ENCODE results near the gene SIVA1.

The SIVA1 gene

GRCh38 chr14:104771918-104772706 lies 19.2 kb downstream of the SIVA1 start:
- no peak for DNase-seq (ENCODE audit: low read depth)

GRCh38 chr14:104772707-104773504 lies 20.0 kb downstream of the SIVA1 start:
- no peak for DNase-seq (ENCODE audit: low read depth)

DNA sequence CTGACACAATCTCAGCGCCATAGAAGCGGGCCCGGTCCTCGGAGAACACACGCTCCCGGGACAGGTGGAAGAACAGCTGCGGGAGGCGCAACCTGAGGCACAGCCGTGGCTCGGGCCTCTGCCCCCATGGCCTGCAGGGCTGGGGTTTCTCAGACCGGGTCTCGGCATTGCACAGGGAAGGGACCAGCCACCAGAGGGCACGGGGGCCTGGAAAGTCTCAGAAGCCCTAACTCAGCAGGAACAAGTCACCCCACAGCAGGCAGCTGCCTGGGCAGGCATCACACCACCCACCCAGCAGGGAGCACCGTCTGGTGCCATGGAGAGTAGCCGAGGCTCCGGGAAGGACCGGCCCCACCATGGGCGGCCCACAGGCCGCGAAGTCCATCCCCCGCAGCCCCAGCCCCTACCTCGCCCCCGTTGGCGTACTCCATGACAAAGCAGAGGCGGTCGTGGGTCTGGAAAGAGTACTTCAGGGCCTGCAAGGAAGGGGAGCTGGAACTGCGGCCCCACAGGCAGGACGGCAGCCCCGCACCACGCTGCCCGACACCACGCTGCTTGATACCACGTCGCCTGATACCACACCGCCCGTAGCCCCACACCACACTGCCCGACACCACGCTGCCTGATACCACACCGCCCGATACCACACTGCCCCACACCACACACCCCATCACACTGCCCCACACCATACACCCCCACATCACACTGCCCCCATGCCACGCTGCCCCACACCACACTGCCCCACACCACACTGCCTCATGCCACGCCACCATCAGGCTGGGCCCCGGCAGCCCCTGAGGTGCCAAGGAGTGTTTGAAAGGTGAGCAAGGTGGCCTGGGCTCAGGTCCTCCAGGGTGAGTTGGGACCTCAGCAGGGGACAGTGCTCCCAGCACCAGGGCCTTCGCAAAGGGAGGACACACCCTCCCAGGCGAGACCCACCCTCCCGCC lies 20.8 kb downstream of the SIVA1 start:
- no peak for DNase-seq (ENCODE audit: low read depth)

GRCh38 chr14:104774453-104775072 lies 21.6 kb downstream of the SIVA1 start:
- no peak for DNase-seq (ENCODE audit: low read depth)

- no peak for DNase-seq (ENCODE audit: low read depth)
Measured at GRCh38 chr14:104775073-104775489, 22.1 kb downstream of the SIVA1 start.

DNA sequence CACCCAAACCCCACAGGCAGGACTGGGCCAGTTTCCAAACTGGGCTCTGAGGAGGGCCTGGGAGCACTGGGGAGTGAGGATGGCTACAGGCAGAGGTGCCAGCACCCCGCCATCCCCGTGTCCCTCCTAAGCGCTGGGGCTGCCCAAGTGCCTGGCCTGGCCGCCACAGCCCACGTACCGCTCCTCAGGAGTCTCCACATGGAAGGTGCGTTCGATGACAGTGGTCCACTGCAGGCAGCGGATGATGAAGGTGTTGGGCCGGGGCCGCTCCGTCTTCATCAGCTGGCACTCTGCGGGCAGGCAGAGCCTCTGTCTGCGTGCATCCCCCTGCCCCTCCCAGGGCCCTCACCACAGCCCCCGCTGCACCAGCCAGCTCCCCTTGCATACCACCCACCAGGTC lies 23.5 kb downstream of the SIVA1 start:
- DNase-seq (ENCODE audit: low read depth): no peak

GRCh38 chr14:104776961-104777807 lies 24.2 kb downstream of the SIVA1 start:
- DNase-seq (ENCODE audit: low read depth): no peak

DNA sequence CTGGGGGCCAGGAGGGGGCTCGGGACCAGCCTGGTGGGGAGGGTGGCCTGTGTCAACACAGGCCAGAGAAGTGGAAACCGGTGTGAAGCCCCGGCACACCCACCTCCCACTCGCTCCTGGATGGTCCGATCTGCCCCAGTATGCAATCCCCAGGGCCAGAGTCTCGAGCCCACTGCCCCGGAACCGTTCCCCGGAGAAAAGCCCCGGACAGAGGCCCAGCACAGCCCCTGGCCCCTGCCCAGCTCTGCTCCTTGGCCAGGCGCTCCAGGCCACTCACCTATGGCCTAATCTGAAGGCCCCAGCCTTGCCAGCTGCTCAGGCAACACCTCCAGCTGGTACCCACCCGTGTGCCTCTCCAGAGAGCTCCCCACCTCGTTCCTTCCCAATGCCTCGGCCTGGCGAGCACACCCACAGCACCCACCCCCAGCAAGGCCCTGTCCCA lies 24.9 kb downstream of the SIVA1 start:
- DNase-seq (ENCODE audit: low read depth): no peak

DNA sequence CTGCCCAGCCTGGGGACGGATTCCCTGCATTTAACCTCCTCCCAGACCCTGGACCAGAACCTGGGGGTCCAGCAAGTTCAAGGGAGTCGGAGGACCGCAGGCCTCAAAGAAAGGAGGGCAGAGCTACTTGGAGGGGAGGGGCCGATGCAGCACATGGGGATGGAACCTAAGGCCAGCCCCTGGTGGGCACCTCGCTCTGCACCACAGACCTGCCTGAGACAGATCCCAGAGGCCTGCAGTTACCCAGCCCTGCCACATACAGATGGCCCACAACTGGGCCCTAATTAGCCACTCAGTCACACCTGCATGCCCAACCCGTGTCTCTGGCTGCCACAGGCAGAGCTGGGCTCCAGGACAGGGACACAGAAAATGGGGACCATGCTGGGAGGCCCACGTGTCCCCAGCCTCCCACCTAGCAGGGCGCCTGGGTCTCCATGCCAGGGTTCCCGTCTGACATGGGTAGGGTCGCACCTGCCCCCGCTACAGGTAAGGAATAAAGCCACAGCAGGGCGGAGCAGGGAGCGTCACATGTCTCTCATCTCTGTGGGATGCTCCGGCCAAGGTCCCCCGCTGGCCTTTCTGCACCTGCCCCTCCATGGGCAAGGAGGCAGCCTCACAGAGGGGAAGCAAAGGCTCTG lies 25.9 kb downstream of the SIVA1 start:
- no peak for DNase-seq (ENCODE audit: low read depth)

GRCh38 chr14:104779776-104780512 lies 27.0 kb downstream of the SIVA1 start:
- no peak for DNase-seq (ENCODE audit: low read depth)

DNA sequence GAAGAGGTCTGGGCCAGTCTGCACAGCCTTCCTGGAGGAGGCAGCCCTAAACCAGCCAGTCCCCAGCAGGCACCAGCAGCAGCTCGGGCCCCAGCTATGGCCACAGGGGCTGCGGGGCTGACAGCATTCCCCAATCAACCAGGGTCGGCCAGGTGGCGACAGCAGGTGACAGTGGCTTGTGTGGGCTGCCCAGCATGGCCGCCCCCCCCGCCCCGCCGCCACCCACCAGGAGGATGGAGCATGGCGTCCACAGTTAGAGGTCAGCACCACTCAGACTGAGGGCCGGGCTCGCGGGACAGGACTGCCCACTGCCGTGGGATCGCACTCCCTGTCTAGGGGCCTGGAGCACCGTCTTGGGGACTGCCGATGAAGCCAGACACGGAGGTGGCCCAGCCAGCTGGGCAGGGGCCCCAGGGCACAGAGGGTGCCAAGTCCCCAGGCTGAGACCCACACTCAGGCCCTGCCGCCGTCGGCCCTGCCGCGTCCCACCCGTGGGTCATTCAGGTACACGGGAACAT lies 27.6 kb downstream of the SIVA1 start:
- DNase-seq (ENCODE audit: low read depth): no peak

DNA sequence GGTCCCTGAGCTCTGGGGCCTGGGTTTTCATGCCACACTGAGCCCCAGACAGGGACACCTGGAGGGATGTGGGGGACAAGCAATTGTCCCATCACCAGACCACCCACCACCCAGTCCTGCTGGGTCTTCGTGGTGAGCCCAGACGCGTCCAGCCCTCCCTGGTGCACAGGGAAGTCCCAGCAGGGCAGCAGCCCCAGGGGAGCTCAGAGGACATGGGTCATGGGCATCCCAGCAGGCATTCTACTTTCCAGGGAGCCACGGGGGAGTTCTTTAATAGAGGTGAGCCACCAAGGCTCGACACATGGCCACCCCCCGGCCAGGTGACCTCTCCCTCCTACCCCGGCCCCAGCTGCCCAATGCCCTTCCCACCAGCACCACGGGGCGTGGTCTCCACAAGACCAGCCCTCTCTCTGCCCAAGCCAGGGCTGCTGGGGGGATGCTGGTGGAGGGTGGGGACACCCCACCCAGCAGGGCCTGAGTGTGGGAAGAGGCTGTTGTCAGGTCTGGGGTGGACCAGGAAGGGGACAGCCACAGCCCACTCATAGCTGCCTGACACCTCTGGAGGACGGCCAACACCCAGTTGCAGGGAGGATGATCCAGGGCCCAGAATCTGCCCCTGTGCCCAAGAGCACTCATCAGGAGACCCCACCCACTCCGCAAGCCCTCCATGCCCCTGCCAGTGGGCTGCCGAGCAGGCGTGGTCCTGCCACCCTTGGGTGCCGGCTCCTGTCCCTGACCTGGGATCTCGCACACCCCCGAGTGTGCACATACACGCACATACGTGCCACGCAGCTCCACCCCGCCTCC lies 28.5 kb downstream of the SIVA1 start:
- no peak for DNase-seq (ENCODE audit: low read depth)

DNA sequence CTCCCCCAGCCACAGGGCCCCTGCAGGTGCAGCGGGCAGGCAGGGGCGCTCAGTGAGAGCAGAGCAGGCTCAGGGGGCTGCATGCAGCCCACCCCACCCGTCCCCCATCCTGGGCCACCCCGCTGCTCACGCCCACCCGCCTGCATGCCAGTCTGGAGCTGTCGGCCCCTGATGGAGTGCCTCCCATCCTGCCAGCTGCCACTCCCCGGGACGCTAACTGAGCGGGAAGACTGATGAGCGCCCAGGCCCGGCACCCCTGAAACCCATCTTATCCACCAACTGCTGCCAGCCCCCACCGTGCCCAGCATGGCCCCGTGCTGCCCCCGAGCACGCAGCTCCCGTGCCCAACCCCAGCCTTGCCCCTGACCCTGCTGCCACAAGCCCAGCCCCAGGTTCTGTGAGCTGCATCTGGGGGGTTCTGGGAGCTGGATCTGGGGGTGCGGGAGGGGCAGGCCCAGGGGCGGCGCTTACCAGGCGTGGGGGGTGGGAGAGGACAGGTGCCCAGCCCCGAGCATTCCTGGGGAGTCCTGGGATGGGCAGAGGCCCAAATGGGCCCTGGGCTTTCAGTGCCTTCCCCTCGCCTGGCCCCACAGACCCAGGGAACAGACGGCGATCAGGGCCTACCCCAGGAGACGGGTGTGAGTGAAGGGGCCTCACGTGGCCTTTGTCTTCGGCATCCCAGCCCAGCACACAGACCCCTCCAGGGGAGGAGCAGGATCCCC lies 29.3 kb downstream of the SIVA1 start:
- DNase-seq (ENCODE audit: low read depth): no peak

DNA sequence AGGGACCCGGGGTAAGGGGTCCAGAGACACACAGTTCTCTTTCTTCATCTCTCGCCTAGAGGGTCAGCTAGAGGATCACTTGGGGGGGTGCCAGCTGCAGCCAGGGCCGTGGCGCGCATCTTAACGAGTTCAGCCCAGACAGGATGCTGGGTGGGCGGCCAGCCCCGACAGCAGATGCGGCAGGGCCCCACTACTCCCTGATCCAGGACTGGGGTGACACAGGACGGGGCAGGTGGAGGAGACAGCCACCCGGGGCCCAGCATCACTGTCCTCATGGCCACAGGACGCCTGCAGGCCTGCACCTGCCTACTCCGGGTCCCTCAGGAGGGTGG lies 29.8 kb downstream of the SIVA1 start:
- DNase-seq (ENCODE audit: low read depth): no peak

GRCh38 chr14:104783484-104784217 lies 30.7 kb downstream of the SIVA1 start:
- no peak for DNase-seq (ENCODE audit: low read depth)

DNA sequence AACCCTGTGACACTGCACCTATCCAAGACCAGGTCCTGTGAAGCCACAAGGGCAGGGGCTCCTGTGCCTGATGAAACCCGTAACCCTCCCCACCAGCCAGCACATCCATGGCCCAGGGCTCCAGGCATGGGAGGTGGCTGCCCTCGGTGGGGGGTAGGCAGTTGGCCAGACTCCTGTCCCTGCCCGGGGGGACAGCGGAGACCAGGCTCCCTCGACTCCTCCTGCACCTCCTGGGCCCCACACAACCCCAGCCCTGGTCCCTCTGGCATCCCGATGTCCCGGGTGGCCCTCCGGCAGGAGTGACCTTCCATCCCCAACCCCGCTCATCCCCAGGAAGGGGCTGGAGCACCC lies 31.2 kb downstream of the SIVA1 start:
- no peak for DNase-seq (ENCODE audit: low read depth)
